ENCODE measurements around the gene ZZZ3.

ZZZ3 gene

DNA sequence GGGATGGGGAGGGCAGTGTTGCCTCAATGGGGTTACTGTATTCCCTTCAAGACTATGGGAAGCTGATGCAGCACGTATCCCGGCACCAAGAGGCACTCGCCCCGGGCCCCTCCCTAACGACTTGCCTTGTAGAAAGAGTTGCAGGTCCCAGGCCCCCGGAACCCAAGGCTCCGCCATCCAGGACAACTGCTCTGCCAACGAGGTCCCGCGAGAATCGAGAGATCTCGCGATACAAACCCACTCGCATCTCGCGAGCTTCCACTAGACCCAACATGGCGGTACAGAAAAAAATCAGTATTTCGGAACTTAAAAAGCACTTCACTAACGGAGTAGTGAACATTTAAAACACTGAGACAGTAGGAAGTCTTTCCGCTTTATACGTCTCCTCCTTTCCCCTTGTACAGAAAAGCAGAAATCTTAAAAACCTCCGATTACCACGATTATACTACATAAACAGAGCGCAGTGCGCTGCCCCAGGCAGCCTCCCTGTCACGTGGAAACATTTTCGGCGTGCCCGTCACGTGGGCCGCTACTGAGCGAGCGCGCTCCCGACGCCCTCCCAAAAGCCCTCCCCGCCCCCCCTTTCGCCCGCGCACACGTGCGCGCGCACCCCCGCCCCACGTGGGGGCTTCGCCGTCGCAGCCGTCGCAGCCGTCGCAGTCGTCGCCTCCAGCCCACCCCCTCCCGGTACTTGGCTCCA is at the start of gene ZZZ3:
ZZZ3 (minus strand) TSS at position 199 of the 700 bp plus-strand sequence. CDS start 49,304 bp downstream, outside the sequence.
- ChIA-PET CTCF (interaction anchor here (0.8 to 2.5 kb wide), 22 partner anchors 8 to 537 kb away, joined by 3 to 20 read pairs (median 4); partner anchors contain the start of gene DNAJB4), POLR2A (interaction anchor here (0.6 to 1.3 kb wide), 3 partner anchors 9 to 1110 kb away, joined by 3 read pairs; partner anchors contain the start of gene PIGK)
- peak; percentile 63 for DNase-seq (ENCODE audit: low read depth, low spot score)
- H3K4me3 ChIP-seq (ENCODE audit: low read depth, low read length): peak within 1 kb of the TSS; percentile 89
- TF ChIP-seq, protein P1, sequence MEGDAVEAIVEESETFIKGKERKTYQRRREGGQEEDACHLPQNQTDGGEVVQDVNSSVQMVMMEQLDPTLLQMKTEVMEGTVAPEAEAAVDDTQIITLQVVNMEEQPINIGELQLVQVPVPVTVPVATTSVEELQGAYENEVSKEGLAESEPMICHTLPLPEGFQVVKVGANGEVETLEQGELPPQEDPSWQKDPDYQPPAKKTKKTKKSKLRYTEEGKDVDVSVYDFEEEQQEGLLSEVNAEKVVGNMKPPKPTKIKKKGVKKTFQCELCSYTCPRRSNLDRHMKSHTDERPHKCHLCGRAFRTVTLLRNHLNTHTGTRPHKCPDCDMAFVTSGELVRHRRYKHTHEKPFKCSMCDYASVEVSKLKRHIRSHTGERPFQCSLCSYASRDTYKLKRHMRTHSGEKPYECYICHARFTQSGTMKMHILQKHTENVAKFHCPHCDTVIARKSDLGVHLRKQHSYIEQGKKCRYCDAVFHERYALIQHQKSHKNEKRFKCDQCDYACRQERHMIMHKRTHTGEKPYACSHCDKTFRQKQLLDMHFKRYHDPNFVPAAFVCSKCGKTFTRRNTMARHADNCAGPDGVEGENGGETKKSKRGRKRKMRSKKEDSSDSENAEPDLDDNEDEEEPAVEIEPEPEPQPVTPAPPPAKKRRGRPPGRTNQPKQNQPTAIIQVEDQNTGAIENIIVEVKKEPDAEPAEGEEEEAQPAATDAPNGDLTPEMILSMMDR (IDR thresholded peaks at IDR 0.05; ENCODE audit: insufficient read depth, low read length, missing control alignments): no peak

DNA sequence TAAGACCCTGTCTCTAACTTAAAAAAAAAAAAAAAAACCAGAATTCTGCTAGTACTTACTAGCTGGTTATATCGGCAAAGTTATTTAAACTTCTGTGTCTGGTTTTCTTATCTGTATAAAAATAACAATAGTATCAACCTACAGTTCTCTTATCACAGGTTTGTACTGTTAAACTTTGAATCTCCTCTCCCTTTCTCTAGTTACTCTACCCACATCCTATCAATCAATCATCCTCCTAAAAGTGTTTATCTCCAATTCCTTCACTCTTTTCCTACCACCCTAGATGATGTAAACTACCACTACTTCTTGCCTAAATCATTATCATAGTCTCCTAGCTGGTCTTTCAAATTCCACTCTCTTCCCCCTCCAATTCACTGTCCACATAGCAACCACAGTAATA is 49.6 kb upstream of the ZZZ3 start:
- ChIA-PET CTCF (interaction anchor here (0.6 to 0.8 kb wide), 2 partner anchors 100 to 168 kb away, joined by 3 read pairs; no protein-coding TSS in a partner anchor), POLR2A (no interaction called here)
- DNase-seq (ENCODE audit: low read depth, low spot score): no peak
- no peak overlapping the region for H3K4me3 ChIP-seq (ENCODE audit: low read depth, low read length)
- TF ChIP-seq, protein P1 (IDR thresholded peaks at IDR 0.05; ENCODE audit: insufficient read depth, low read length, missing control alignments): no peak

DNA sequence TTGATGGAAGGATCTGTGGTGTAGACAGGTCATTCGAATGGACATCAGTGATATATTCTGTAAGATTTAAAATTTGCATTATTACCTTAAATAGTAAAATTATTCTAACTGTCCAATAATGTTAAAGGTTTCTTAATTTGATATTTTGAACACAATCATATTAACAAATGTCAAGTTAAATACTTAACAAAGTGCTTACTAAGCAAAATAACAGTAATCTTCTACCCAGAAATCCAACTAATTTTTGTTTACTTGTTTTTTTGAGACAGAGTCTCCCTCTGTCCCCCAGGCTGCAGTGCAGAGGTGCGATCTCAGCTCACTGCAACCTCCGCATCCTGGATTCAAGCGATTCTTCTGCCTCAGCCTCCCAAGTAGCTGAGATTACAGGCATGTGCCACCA is 43.2 kb upstream of the ZZZ3 start:
- no peak for DNase-seq (ENCODE audit: low read depth, low spot score)
- ChIA-PET CTCF (no interaction called here), POLR2A (no interaction called here)
- TF ChIP-seq, protein P1 (IDR thresholded peaks at IDR 0.05; ENCODE audit: insufficient read depth, low read length, missing control alignments): no peak
- H3K4me3 ChIP-seq (ENCODE audit: low read depth, low read length): no peak overlapping the region

DNA sequence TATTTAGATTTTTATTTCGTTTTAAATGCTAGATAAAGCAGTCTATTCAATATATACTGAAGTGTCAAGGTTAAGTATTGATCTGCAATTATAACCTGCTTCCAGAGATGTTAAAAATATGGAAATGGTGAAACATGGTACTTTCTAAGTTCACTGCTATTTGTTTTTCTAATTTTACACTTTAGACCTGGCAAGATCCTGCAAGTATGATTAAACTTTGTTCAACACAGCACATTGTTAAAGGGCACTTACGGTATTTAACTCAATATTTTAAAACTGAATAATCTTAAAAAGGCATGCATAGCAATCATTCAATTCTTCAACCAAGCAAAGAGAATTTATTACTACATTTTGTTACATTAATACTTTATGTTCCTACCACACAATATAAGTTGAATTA is 35.7 kb upstream of the ZZZ3 start:
- H3K4me3 ChIP-seq (ENCODE audit: low read depth, low read length): no peak overlapping the region
- ChIA-PET POLR2A (no interaction called here), CTCF (no interaction called here)
- TF ChIP-seq, protein P1 (IDR thresholded peaks at IDR 0.05; ENCODE audit: insufficient read depth, low read length, missing control alignments): no peak
- no peak for DNase-seq (ENCODE audit: low read depth, low spot score)

DNA sequence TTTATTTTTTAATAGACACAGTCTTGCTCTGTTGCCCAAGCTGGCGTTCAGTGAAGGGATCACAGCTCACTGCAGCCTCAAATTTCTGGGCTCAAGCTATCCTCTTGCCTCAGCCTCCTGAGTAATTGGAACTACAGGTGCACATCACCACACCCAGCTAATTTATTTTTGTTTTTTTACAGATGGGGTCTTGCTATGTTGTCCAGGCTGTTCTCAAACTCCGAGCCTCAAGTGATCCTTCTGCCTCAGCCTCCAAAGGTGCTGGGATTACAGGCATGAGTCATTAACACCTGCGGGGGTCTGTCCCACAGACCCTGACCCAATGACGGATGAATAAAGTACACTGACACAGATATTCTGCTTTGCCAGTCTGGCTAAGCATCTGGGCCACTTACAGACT is 33.6 kb upstream of the ZZZ3 start:
- ChIA-PET POLR2A (no interaction called here), CTCF (interaction anchor here (0.7 kb wide), 1 partner anchor 88 kb away, joined by 3 read pairs; no protein-coding TSS in a partner anchor)
- TF ChIP-seq, protein P1 (IDR thresholded peaks at IDR 0.05; ENCODE audit: insufficient read depth, low read length, missing control alignments): no peak
- H3K4me3 ChIP-seq (ENCODE audit: low read depth, low read length): no peak overlapping the region
- no peak for DNase-seq (ENCODE audit: low read depth, low spot score)

DNA sequence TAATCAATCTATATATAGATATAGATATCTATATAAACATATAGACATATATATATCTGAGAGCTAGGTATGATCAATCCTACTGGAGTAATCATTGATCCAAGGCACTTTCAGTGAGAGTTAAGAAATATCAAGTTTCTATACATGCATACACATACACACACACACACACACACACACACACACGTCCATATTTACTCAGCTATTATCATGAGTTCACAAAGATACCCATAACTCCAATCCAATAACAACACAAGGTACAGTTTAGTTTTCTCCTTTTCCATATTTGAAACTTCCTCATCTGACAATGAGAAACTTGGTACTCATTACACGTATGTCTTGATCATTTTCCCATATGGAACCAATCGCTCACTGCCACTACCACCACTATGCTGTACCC is 27.3 kb upstream of the ZZZ3 start:
- ChIA-PET POLR2A (no interaction called here), CTCF (interaction anchor here (0.5 to 1.4 kb wide), 3 partner anchors 25 to 47 kb away, joined by 3 read pairs; no protein-coding TSS in a partner anchor)
- no peak for DNase-seq (ENCODE audit: low read depth, low spot score)
- H3K4me3 ChIP-seq (ENCODE audit: low read depth, low read length): no peak overlapping the region
- TF ChIP-seq, protein P1 (IDR thresholded peaks at IDR 0.05; ENCODE audit: insufficient read depth, low read length, missing control alignments): no peak

Data from AG04449 (cell line).